ENCODE measurements around the gene GALNT2. TPM values are rescaled to one million over a fixed set of nuclear protein-coding genes. Genes with fewer than 3 reads are reported as not detected.

GALNT2 gene
- total and polyA plus RNA-seq, 9 of the 15 experiments (the other 6 are each of a cell fraction or from before 2014, with no cell fraction given), result 1.6 to 106 (median 51.9) TPM

GRCh38 chr1:230173187-230173975, 106.3 kb downstream of the GALNT2 start:
- TF ChIP-seq AFF4 (CRISPR knock-in tag; IDR thresholded peaks at IDR 0.05) (no peak), KDM1A (IDR thresholded peaks at IDR 0.05) (peak; percentile 18 to 19; a peak in 1 of 4 replicates), IRF9 (tag; IDR thresholded peaks at IDR 0.05) (no peak)
- in situ Hi-C loops (cut with MboI) (no loop called here), intact Hi-C loops (cut with micrococcal nuclease) (loop anchor here (10.0 kb wide), 1 partner anchor 329 kb away; no protein-coding TSS in a partner anchor)
- peaks cover 6% of the 10 kb centered on the region; the same call in 2 of the 3 replicates for H3K36me3 ChIP-seq (ENCODE audit: control insufficient read depth, insufficient read depth, low read length)
- CTCF ChIA-PET (ENCODE audit: low intra/inter-chr PET ratio), result no interaction called here
- FAIRE-seq (no peak), DNase-seq (ENCODE audit: extremely low read depth in 1 of 4, low spot score in 3 of 4) (no peak), ATAC-seq (no peak)
- H4K20me1 ChIP-seq (replicated peaks; ENCODE audit: control insufficient read depth, insufficient read depth, low read length), result 0 out of 2 replicates have a peak, but pooled peaks cover 5% of the 10 kb centered on the region
- H3K9me1 ChIP-seq (ENCODE audit: control insufficient read depth, insufficient read depth, low read length), result no peaks in the 10 kb centered on the region
- no TSS peak for BruUV-seq (replicated peaks)
- WGBS (ENCODE audit: insufficient coverage, low coverage, missing lambda C conversion rate), result 94% methylated on average over 11 of the region's 11 CpGs
- H3K27me3 ChIP-seq (ENCODE audit: control insufficient read depth in 2 of 2, insufficient read depth in 2 of 2, low read length in 2 of 2), result no peaks in the 10 kb centered on the region
- H3K4me1 ChIP-seq (replicated peaks in 1 of 2; ENCODE audit: control insufficient read depth in 2 of 2, insufficient read depth in 2 of 2, low read length in 2 of 2), result peaks cover 20 to 59% of the 10 kb centered on the region in 2 experiments
- no peak overlapping the region for H3K4me3 ChIP-seq
- POLR2A ChIA-PET, result interaction anchor here (1.4 to 1.9 kb wide), 2 partner anchors 13 to 25 kb away, joined by 4 read pairs; no protein-coding TSS in a partner anchor
- H3K4me2 ChIP-seq (ENCODE audit: insufficient read depth, low read length), result no peak overlapping the region
- no peak overlapping the region for H3K9ac ChIP-seq (ENCODE audit: insufficient read depth in 1 of 2, low read depth in 2 of 2, low read length in 2 of 2)
- no peak overlapping the region for H2AFZ ChIP-seq (ENCODE audit: low read depth, low read length)
- H3K9me3 ChIP-seq (replicated peaks; ENCODE audit: control insufficient read depth, insufficient read depth, low read depth, low read length), result no peaks in the 10 kb centered on the region
- peaks cover 68% of the 10 kb centered on the region for H3K79me2 ChIP-seq (ENCODE audit: control insufficient read depth, insufficient read depth, low read length)
- H3K27ac ChIP-seq (ENCODE audit: extremely low read depth, low read depth, low read length), result no peak overlapping the region

Data from K562 (cell line).